Measurements from ENCODE around the gene CARD11.

The CARD11 gene

GRCh38 chr7:2993868-2994267, 49.8 kb downstream of the CARD11 start:
- no peak overlapping the region for H3K4me3 ChIP-seq (ENCODE audit: low read depth, low read length)
- no peak for DNase-seq (ENCODE audit: low read depth, low spot score)
- TF ChIP-seq, protein P1, sequence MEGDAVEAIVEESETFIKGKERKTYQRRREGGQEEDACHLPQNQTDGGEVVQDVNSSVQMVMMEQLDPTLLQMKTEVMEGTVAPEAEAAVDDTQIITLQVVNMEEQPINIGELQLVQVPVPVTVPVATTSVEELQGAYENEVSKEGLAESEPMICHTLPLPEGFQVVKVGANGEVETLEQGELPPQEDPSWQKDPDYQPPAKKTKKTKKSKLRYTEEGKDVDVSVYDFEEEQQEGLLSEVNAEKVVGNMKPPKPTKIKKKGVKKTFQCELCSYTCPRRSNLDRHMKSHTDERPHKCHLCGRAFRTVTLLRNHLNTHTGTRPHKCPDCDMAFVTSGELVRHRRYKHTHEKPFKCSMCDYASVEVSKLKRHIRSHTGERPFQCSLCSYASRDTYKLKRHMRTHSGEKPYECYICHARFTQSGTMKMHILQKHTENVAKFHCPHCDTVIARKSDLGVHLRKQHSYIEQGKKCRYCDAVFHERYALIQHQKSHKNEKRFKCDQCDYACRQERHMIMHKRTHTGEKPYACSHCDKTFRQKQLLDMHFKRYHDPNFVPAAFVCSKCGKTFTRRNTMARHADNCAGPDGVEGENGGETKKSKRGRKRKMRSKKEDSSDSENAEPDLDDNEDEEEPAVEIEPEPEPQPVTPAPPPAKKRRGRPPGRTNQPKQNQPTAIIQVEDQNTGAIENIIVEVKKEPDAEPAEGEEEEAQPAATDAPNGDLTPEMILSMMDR (IDR thresholded peaks at IDR 0.05; ENCODE audit: low read depth, low read length) = no peak
- in situ Hi-C loops (cut with HindIII; ENCODE audit: low sequenced_read_pairs) = no loop called here

- no peak overlapping the region for H3K4me3 ChIP-seq (ENCODE audit: low read depth, low read length)
- in situ Hi-C loops (cut with HindIII; ENCODE audit: low sequenced_read_pairs) = no loop called here
- TF ChIP-seq, protein P1 (IDR thresholded peaks at IDR 0.05; ENCODE audit: low read depth, low read length) = no peak
- no peak for DNase-seq (ENCODE audit: low read depth, low spot score)
Observed at GRCh38 chr7:2993396-2993795, 50.3 kb downstream of the CARD11 start.

GRCh38 chr7:2990949-2991470, 52.7 kb downstream of the CARD11 start:
- DNase-seq (ENCODE audit: low read depth, low spot score) = no peak
- TF ChIP-seq, protein P1 (IDR thresholded peaks at IDR 0.05; ENCODE audit: low read depth, low read length) = no peak
- in situ Hi-C loops (cut with HindIII; ENCODE audit: low sequenced_read_pairs) = no loop called here
- H3K4me3 ChIP-seq (ENCODE audit: low read depth, low read length) = no peak overlapping the region

- in situ Hi-C loops (cut with HindIII; ENCODE audit: low sequenced_read_pairs) = no loop called here
- no peak overlapping the region for H3K4me3 ChIP-seq (ENCODE audit: low read depth, low read length)
- TF ChIP-seq, protein P1 (IDR thresholded peaks at IDR 0.05; ENCODE audit: low read depth, low read length) = no peak
Observed at GRCh38 chr7:2986561-2986960, 57.1 kb downstream of the CARD11 start.

GRCh38 chr7:2985866-2986265, 57.8 kb downstream of the CARD11 start:
- TF ChIP-seq, protein P1 (IDR thresholded peaks at IDR 0.05; ENCODE audit: low read depth, low read length) = no peak
- no peak for DNase-seq (ENCODE audit: low read depth, low spot score)
- in situ Hi-C loops (cut with HindIII; ENCODE audit: low sequenced_read_pairs) = no loop called here
- no peak overlapping the region for H3K4me3 ChIP-seq (ENCODE audit: low read depth, low read length)

More at GRCh38 chr7:2986561-2986960, 57.1 kb downstream of the CARD11 start:
- no peak for DNase-seq (ENCODE audit: low read depth, low spot score)

- in situ Hi-C loops (cut with HindIII; ENCODE audit: low sequenced_read_pairs) = no loop called here
- TF ChIP-seq, protein P1 (IDR thresholded peaks at IDR 0.05; ENCODE audit: low read depth, low read length) = no peak
- no peak for DNase-seq (ENCODE audit: low read depth, low spot score)
- no peak overlapping the region for H3K4me3 ChIP-seq (ENCODE audit: low read depth, low read length)
Observed at GRCh38 chr7:2984091-2984490, 59.6 kb downstream of the CARD11 start.

DNA sequence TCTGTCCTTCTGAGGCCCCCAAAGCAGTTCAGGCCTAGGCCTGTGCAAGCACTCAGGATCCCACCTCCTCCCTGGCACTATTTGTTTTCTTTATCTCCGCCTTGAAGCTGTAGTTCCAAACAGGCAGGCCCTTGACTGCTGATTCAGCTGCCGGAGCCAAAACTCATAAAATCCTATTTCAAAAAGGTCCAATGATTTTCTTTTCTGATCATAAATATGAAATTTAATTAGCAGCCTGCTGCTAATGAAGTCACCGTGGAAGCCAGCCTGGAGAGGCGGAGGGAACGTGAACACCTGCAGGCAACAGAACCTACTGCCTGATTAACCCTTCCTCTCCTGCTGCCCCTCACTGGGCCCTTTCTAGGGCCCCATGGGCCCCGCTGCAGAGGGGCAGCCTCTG, 60.1 kb downstream of the CARD11 start:
- TF ChIP-seq, protein P1 (IDR thresholded peaks at IDR 0.05; ENCODE audit: low read depth, low read length) = no peak
- DNase-seq (ENCODE audit: low read depth, low spot score) = no peak
- in situ Hi-C loops (cut with HindIII; ENCODE audit: low sequenced_read_pairs) = no loop called here
- no peak overlapping the region for H3K4me3 ChIP-seq (ENCODE audit: low read depth, low read length)
